BE2C (cell line): ENCODE results near the gene MMP1.

Source experiments
- DNase-seq: peaks from one replicate; pipeline ENCODE4 v3.0.0-alpha.2; 2020
- H3K27me3 ChIP-seq: fragments of 250-450 bp; sonication (Bioruptor Pico); 2 replicates; pipeline ENCODE4 v1.5.1; 2020; ENCODE audit warnings: mild to moderate bottlenecking
- H3K36me3 ChIP-seq: fragments of 250-450 bp; sonication (Bioruptor Pico); 2 replicates; pipeline ENCODE4 v1.5.1; 2020; ENCODE audit warnings: mild to moderate bottlenecking
- H3K4me1 ChIP-seq: fragments of 250-450 bp; sonication (Bioruptor Pico); 2 replicates; pipeline ENCODE4 v1.5.1; 2020
- H3K4me3 ChIP-seq: 2 replicates; pipeline ENCODE4 v1.5.1; 2011; ENCODE audit warnings: low read depth, low read length
- H3K9me3 ChIP-seq: fragments of 250-450 bp; sonication (Bioruptor Pico); 2 replicates; pipeline ENCODE4 v1.5.1; 2020
- TF ChIP-seq, protein P1 (sequence below): IDR thresholded peaks from 2 replicates; pipeline ENCODE4 v1.5.1; 2012; ENCODE audit warnings: mild to moderate bottlenecking, low read depth, low read length

MMP1 gene

DNA sequence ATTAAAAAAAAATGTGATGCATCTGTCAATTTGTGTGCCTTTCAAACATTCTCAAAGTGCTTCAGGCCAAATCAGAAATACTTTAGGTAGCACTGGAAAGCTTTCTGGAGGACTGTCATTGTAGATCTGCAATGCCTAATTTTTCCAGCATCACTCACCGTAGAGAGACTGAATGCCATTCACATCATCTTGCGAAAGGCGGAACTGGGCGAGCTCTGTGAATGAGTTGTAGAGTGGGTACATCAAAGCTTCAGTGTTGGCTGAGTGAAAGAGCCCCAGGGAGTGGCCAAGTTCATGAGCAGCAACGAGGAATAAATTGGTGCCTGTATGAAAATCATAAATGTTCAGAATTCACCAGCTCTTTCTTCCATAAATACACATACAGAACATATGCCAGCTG, 21.5 kb downstream of the MMP1 start:
- Histone ChIP-seq H3K4me1 (no peaks in the 10 kb centered on the region), H3K4me3 (no peak overlapping the region), H3K27me3 (no peaks in the 10 kb centered on the region), H3K9me3 (no peaks in the 10 kb centered on the region), H3K36me3 (no peaks in the 10 kb centered on the region)
- TF ChIP-seq, protein P1, sequence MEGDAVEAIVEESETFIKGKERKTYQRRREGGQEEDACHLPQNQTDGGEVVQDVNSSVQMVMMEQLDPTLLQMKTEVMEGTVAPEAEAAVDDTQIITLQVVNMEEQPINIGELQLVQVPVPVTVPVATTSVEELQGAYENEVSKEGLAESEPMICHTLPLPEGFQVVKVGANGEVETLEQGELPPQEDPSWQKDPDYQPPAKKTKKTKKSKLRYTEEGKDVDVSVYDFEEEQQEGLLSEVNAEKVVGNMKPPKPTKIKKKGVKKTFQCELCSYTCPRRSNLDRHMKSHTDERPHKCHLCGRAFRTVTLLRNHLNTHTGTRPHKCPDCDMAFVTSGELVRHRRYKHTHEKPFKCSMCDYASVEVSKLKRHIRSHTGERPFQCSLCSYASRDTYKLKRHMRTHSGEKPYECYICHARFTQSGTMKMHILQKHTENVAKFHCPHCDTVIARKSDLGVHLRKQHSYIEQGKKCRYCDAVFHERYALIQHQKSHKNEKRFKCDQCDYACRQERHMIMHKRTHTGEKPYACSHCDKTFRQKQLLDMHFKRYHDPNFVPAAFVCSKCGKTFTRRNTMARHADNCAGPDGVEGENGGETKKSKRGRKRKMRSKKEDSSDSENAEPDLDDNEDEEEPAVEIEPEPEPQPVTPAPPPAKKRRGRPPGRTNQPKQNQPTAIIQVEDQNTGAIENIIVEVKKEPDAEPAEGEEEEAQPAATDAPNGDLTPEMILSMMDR, result no peak
- DNase-seq, result no peak

DNA sequence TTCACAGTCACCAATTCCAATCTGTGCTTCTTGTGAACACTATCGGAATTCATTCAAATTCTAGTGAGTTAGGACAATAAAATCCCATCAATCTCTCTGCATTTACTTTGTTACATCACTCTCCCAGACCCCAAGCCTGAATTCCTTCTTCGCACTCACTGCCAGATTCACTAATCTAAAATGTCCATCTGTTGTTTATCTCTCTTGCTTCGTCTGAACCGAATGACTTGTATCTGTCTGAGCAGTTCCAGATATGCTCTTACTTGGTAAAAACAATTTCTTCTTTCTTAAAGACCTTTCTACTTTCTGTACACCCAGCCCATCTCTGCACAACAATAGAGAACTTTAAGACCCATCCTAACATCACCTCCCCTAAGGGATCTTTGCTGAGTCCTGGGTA, 24.6 kb downstream of the MMP1 start:
- H3K27me3 ChIP-seq, result no peaks in the 10 kb centered on the region
- no peaks in the 10 kb centered on the region for H3K9me3 ChIP-seq
- no peaks in the 10 kb centered on the region for H3K4me1 ChIP-seq
- H3K4me3 ChIP-seq, result no peak overlapping the region
- no peaks in the 10 kb centered on the region for H3K36me3 ChIP-seq
- no peak for DNase-seq
- TF ChIP-seq, protein P1, result no peak

DNA sequence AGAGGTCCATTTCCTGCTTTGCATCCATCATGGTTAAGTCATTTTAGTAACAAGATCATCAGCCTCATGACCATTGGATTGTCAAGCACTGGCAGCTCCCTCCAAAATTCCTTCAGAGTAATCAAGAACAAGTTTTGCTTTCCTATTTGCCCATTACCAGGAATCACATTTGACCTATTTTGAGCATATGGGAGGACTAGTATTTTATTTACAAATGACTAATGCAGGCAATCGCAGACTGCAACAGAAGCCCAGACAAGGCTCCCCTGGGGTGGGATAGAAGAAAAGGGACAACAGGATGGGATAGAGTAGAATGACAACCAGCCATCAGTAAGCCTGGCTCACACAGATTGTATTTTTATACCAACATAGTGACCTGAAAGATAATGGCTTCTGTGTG, 26.6 kb downstream of the MMP1 start:
- no peaks in the 10 kb centered on the region; the same call in none of the 2 replicates for H3K27me3 ChIP-seq
- no peaks in the 10 kb centered on the region for H3K4me1 ChIP-seq
- H3K36me3 ChIP-seq, result no peaks in the 10 kb centered on the region
- TF ChIP-seq, protein P1, result no peak
- no peaks in the 10 kb centered on the region for H3K9me3 ChIP-seq
- no peak for DNase-seq
- no peak overlapping the region for H3K4me3 ChIP-seq

DNA sequence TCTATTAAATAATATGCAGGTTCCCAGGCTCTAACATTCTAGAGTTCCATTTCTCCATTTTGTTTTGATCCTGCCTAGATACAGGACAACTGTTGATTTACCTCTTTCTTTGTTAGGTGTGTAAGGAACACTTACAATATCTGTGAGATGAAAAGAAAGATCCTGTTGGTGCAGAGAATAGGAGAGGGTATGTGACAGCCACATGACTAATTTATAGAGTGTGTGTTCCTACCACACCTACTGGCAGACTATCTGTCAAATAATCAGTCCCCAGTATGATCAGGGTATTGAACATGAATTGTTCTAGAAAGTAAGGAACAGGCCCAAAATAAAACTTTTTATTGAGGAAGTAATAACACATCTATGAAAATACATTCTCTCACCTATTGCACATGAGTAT, 27.8 kb downstream of the MMP1 start:
- Histone ChIP-seq H3K27me3 (no peaks in the 10 kb centered on the region; the same call in none of the 2 replicates), H3K9me3 (no peaks in the 10 kb centered on the region), H3K4me3 (no peak overlapping the region), H3K4me1 (no peaks in the 10 kb centered on the region), H3K36me3 (no peaks in the 10 kb centered on the region)
- DNase-seq, result no peak
- TF ChIP-seq, protein P1, result no peak

DNA sequence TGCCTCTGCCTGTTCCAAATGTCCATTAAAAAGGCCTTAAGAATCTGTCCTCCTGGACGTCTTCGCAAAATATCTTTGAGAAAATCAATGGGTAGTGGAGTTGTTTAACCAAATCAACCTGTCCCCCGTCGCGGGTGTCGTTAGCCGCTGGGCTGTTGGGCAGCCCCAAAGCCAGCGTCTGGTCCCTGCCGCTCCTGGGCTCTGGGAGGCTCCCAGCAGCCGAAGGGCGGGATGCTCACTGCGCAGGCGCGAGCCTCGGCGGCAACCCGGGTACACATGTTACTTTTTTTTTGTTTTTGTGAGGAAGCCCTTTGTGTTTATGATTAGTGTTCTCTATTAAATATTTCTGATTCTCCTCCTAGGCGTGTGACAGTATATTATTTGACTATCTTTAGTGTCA, 30.2 kb downstream of the MMP1 start:
- TF ChIP-seq, protein P1, result no peak

DNA sequence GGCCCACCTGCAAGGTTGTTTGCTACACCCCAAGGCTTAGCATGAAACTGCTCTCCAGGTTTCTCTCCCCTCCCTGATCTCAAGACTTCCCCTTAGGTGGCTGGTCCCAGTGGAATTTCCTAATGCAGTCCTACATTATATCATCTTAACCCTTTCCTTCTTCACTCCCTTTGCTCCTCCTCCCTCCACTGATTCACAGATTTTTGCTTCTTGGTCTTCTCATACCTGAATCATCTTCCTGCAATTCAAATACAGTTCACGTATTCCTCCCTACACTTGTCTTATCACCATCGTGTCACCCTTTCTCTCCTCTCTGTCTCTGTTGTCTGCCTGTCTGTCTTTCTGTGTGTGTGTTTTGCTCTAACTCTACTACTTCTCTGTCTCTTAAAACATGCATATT, 34.5 kb downstream of the MMP1 start:
- no peak overlapping the region for H3K4me3 ChIP-seq
- H3K27me3 ChIP-seq, result no peaks in the 10 kb centered on the region; the same call in none of the 2 replicates
- no peaks in the 10 kb centered on the region for H3K4me1 ChIP-seq
- TF ChIP-seq, protein P1, result no peak
- no peaks in the 10 kb centered on the region for H3K9me3 ChIP-seq
- DNase-seq, result no peak
- H3K36me3 ChIP-seq, result no peaks in the 10 kb centered on the region

More for the DNA sequence above, 30.2 kb downstream of the MMP1 start:
- no peak for DNase-seq
- H3K36me3 ChIP-seq, result no peaks in the 10 kb centered on the region
- no peaks in the 10 kb centered on the region for H3K9me3 ChIP-seq
- H3K4me1 ChIP-seq, result no peaks in the 10 kb centered on the region
- no peaks in the 10 kb centered on the region; the same call in none of the 2 replicates for H3K27me3 ChIP-seq
- H3K4me3 ChIP-seq, result no peak overlapping the region
